ENCODE measurements around the gene CUBN. TPM values are rescaled to one million over a fixed set of nuclear protein-coding genes. Genes with fewer than 3 reads are reported as not detected.

The CUBN gene
- total and polyA plus RNA-seq, 10 of the 15 experiments (the other 5 are each of a cell fraction or from before 2014, with no cell fraction given): under 0.01 to 0.14 (median 0.02) TPM; not detected in 6

DNA sequence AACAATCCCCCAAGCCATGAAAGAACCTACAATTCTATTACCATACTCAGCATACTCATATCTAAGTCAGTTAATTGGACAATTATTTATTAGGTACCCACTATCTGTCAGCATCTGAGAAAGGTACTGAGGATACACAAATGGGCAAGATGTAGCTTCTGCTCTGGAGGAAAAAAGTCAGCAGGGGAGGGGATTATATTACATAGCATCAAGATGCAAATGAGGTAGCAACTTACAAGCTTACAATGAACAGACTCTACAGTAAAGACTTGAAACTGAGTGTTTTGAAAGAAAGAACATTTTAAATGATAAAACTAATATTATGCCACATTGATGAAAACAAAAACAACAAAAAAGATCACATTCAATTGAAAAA is 10.8 kb upstream of the CUBN start:
- RAD21 ChIA-PET (ENCODE audit: unreplicated experiment): no interaction called here
- POLR2A ChIA-PET: no interaction called here

DNA sequence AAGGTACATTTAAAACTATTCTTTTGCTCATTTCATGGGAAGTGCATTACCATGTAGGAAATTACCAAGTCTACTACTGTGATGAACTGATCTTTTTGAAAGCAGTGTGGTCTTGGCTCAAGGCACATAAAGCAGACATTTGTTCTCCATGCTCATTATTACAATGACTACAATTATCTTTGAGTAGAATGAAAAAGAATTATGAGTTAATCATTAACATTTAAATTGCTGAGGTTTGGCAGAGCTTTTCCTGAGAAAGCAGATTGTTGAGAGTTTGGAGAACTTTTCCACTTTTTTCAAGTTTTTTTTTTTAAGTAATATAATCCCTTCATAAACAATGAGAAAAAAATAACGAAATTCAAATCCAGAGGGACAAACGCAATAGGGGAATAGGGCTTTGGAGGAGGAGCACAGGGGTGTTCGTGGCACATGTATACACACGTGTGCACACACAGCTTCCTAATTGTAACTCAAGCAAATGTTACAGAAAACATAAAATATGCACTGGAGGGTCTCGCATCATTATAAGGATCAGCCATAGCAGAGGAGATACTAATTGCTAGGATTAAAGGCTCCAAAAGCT is 8.9 kb upstream of the CUBN start:
- no peaks in the 10 kb centered on the region for H3K27me3 ChIP-seq (replicated peaks in 1 of 2; ENCODE audit: control insufficient read depth in 2 of 2, insufficient read depth in 2 of 2, low read length in 1 of 2)
- no peak overlapping the region for H3K9ac ChIP-seq (ENCODE audit: control insufficient read depth, insufficient read depth, low read length)
- ChIA-PET POLR2A (no interaction called here), SMC1A (ENCODE audit: uncharacterized antibody, unreplicated experiment) (interaction anchor here (0.7 to 1.2 kb wide), 2 partner anchors 12 to 21 kb away, joined by 3 to 4 read pairs; no protein-coding TSS in a partner anchor), RAD21 (ENCODE audit: unreplicated experiment) (no interaction called here), CTCF (interaction anchor here (1.2 kb wide), 1 partner anchor 19 kb away, joined by 3 read pairs; no protein-coding TSS in a partner anchor)
- intact Hi-C loops (cut with micrococcal nuclease; ENCODE audit: unreplicated experiment) (no loop called here), in situ Hi-C loops (cut with MboI) (no loop called here)
- no peaks in the 10 kb centered on the region for H3K79me2 ChIP-seq (ENCODE audit: control insufficient read depth, insufficient read depth, low read length)
- no peak overlapping the region for H3K27ac ChIP-seq (ENCODE audit: control insufficient read depth, insufficient read depth)
- BruUV-seq (replicated peaks): no TSS peak
- no peaks in the 10 kb centered on the region for H3K36me3 ChIP-seq (ENCODE audit: control insufficient read depth in 2 of 2, insufficient read depth in 2 of 2, low read length in 1 of 2)
- H3K4me1 ChIP-seq (ENCODE audit: control insufficient read depth, insufficient read depth, low read length): no peaks in the 10 kb centered on the region
- no peaks in the 10 kb centered on the region for H3K9me3 ChIP-seq (replicated peaks; ENCODE audit: control insufficient read depth, insufficient read depth, low read length)
- no peak for ATAC-seq
- H3K4me2 ChIP-seq (ENCODE audit: control insufficient read depth, insufficient read depth): no peak overlapping the region
- 37% methylated on average over 5 of the region's 5 CpGs for WGBS (ENCODE audit: insufficient coverage, insufficient replicate concordance, low lambda C conversion rate, missing lambda C conversion rate)
- no peak overlapping the region for H2AFZ ChIP-seq (ENCODE audit: control insufficient read depth, low read depth, low read length)
- no peak for FAIRE-seq
- H3K4me3 ChIP-seq: no peak overlapping the region
- no peak for DNase-seq (ENCODE audit: low read depth, low spot score)
- no peaks in the 10 kb centered on the region for H4K20me1 ChIP-seq (ENCODE audit: control insufficient read depth, insufficient read depth)
- no peak for TF ChIP-seq NFYA (IDR thresholded peaks at IDR 0.05; ENCODE audit: borderline replicate concordance, low read depth, low read length)
- no peak for TF ChIP-seq STAT3 (IDR thresholded peaks at IDR 0.05; ENCODE audit: low read depth, low read length)
- no peak for TF ChIP-seq ASH2L (IDR thresholded peaks at IDR 0.05; ENCODE audit: borderline replicate concordance, low read depth)
- no peak for TF ChIP-seq SP1 (IDR thresholded peaks at IDR 0.05; ENCODE audit: low read depth, low read length)
- no peak for TF ChIP-seq CHD2 (IDR thresholded peaks at IDR 0.05; ENCODE audit: borderline replicate concordance, low read depth, low read length)
- TF ChIP-seq KLF5 (IDR thresholded peaks at IDR 0.05; ENCODE audit: partially characterized antibody): no peak
- no peak for TF ChIP-seq KDM1A (IDR thresholded peaks at IDR 0.05; ENCODE audit: borderline replicate concordance)
- TF ChIP-seq HCFC1 (IDR thresholded peaks at IDR 0.05; ENCODE audit: low read length): no peak
- TF ChIP-seq NBN (IDR thresholded peaks at IDR 0.05): no peak
- no peak for TF ChIP-seq CBFB (IDR thresholded peaks at IDR 0.05; ENCODE audit: low read depth)
- no peak for TF ChIP-seq EGR1 (IDR thresholded peaks at IDR 0.05; ENCODE audit: borderline replicate concordance in 1 of 2, low read depth in 2 of 2, low read length in 2 of 2)
- TF ChIP-seq CHD1 (IDR thresholded peaks at IDR 0.05; ENCODE audit: low read depth, low read length): no peak
- no peak for TF ChIP-seq TAF1 (IDR thresholded peaks at IDR 0.05; ENCODE audit: borderline replicate concordance, low read depth, low read length)
- no peak for TF ChIP-seq RBBP5 (conservative IDR thresholded peaks at IDR 0.05)
- no peak for TF ChIP-seq NFXL1 (IDR thresholded peaks at IDR 0.05; ENCODE audit: borderline replicate concordance)

More for the DNA sequence above, 10.8 kb upstream of the CUBN start:
- ATAC-seq (no peak), FAIRE-seq (no peak), DNase-seq (ENCODE audit: low read depth, low spot score) (no peak)
- BruUV-seq (replicated peaks): no TSS peak
- ChIA-PET CTCF (interaction anchor here (1.2 kb wide), 1 partner anchor 10 kb away, joined by 3 read pairs; no protein-coding TSS in a partner anchor), SMC1A (ENCODE audit: uncharacterized antibody, unreplicated experiment) (interaction anchor here (1.5 kb wide), 1 partner anchor 103 kb away, joined by 3 read pairs; no protein-coding TSS in a partner anchor)
- Histone ChIP-seq H3K79me2 (ENCODE audit: control insufficient read depth, insufficient read depth, low read length) (no peaks in the 10 kb centered on the region), H4K20me1 (ENCODE audit: control insufficient read depth, insufficient read depth) (no peaks in the 10 kb centered on the region), H3K4me3 (no peak overlapping the region), H3K36me3 (ENCODE audit: control insufficient read depth in 2 of 2, insufficient read depth in 2 of 2, low read length in 1 of 2) (no peaks in the 10 kb centered on the region), H2AFZ (ENCODE audit: control insufficient read depth, low read depth, low read length) (no peak overlapping the region), H3K4me1 (ENCODE audit: control insufficient read depth, insufficient read depth, low read length) (no peaks in the 10 kb centered on the region), H3K9me3 (replicated peaks; ENCODE audit: control insufficient read depth, insufficient read depth, low read length) (no peaks in the 10 kb centered on the region), H3K27me3 (replicated peaks in 1 of 2; ENCODE audit: control insufficient read depth in 2 of 2, insufficient read depth in 2 of 2, low read length in 1 of 2) (no peaks in the 10 kb centered on the region), H3K4me2 (ENCODE audit: control insufficient read depth, insufficient read depth) (no peak overlapping the region), H3K27ac (ENCODE audit: control insufficient read depth, insufficient read depth) (no peak overlapping the region), H3K9ac (ENCODE audit: control insufficient read depth, insufficient read depth, low read length) (no peak overlapping the region)
- TF ChIP-seq IKZF1 (conservative IDR thresholded peaks at IDR 0.05): no peak
- no peak for TF ChIP-seq RAD21 (IDR thresholded peaks at IDR 0.05; ENCODE audit: insufficient read depth, low read depth, low read length)
- TF ChIP-seq, protein P1, sequence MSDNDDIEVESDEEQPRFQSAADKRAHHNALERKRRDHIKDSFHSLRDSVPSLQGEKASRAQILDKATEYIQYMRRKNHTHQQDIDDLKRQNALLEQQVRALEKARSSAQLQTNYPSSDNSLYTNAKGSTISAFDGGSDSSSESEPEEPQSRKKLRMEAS (IDR thresholded peaks at IDR 0.05; ENCODE audit: low read depth, low read length): no peak
- TF ChIP-seq, protein P2, sequence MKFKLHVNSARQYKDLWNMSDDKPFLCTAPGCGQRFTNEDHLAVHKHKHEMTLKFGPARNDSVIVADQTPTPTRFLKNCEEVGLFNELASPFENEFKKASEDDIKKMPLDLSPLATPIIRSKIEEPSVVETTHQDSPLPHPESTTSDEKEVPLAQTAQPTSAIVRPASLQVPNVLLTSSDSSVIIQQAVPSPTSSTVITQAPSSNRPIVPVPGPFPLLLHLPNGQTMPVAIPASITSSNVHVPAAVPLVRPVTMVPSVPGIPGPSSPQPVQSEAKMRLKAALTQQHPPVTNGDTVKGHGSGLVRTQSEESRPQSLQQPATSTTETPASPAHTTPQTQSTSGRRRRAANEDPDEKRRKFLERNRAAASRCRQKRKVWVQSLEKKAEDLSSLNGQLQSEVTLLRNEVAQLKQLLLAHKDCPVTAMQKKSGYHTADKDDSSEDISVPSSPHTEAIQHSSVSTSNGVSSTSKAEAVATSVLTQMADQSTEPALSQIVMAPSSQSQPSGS (IDR thresholded peaks at IDR 0.05; ENCODE audit: low read length): no peak
- TF ChIP-seq MXI1 (IDR thresholded peaks at IDR 0.05; ENCODE audit: low read depth, low read length): no peak
- no peak for TF ChIP-seq TBL1XR1 (IDR thresholded peaks at IDR 0.05; ENCODE audit: low read depth, low read length)
- no peak for TF ChIP-seq KLF5 (IDR thresholded peaks at IDR 0.05; ENCODE audit: partially characterized antibody)
- intact Hi-C loops (cut with micrococcal nuclease; ENCODE audit: unreplicated experiment): no loop called here
- in situ Hi-C loops (cut with MboI): no loop called here

Measured in GM12878 (cell line).